ENCODE measurements around the gene SCNN1A.

DNA sequence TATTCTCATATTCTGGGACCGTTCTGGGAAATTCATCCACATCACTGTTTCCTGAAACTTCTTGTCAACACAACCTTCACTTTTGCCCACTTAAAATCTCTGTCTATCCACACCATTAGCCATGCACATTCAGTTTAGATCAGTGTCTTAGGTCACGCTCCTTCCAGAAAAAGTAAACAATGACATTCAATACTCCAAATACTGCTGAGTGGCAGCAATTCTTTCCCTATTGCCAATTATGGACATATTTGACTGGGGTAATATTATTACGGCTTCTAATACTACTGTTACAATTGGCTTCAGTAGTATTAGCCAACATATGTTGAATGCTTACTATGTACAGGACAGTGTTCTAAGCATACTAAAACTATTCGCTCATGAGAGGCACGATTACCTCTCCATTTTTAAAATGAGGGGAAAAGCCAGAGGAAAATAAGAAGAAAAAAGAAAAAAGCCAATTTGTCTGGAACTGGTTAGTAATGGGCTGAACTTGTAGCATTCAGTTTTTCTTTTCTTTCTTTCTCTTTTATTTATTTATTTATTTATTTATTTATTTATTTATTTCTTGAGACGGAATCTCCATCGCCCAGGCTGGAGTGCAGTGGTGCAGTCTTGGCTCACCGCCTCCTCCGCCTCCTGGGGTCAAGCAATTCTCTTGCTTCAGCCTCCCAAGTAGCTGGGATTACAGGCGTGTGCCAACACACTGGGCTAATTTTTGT, 32.0 kb upstream of the SCNN1A start:
- TF ChIP-seq, protein P1, sequence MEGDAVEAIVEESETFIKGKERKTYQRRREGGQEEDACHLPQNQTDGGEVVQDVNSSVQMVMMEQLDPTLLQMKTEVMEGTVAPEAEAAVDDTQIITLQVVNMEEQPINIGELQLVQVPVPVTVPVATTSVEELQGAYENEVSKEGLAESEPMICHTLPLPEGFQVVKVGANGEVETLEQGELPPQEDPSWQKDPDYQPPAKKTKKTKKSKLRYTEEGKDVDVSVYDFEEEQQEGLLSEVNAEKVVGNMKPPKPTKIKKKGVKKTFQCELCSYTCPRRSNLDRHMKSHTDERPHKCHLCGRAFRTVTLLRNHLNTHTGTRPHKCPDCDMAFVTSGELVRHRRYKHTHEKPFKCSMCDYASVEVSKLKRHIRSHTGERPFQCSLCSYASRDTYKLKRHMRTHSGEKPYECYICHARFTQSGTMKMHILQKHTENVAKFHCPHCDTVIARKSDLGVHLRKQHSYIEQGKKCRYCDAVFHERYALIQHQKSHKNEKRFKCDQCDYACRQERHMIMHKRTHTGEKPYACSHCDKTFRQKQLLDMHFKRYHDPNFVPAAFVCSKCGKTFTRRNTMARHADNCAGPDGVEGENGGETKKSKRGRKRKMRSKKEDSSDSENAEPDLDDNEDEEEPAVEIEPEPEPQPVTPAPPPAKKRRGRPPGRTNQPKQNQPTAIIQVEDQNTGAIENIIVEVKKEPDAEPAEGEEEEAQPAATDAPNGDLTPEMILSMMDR (conservative IDR thresholded peaks at IDR 0.05), result no peak
- no peak for TF ChIP-seq EZH2 (IDR thresholded peaks at IDR 0.05; ENCODE audit: low read depth)

All from PC-9 (cell line).